Epithelial cell of esophagus (primary cell): ENCODE measurements around the gene KIF6.

Source experiments
- DNase-seq: peaks from one replicate; pipeline ENCODE4 v3.0.0; 2010; ENCODE audit warnings: low read depth
- H3K4me3 ChIP-seq: 2 replicates; pipeline ENCODE4 v1.5.1; 2011; ENCODE audit warnings: mild to moderate bottlenecking, low read length, control low read depth
- CTCF ChIP-seq: IDR thresholded peaks from 2 replicates; pipeline ENCODE4 v1.5.1; 2011; ENCODE audit warnings: low read depth, mild to moderate bottlenecking, low read length, control low read depth, inconsistent platforms; ENCODE audit not compliant: insufficient read depth; ENCODE audit errors: missing control alignments

KIF6 gene

GRCh38 chr6:39421383-39422225 is 303.6 kb downstream of the KIF6 start:
- peak; percentile 19 for DNase-seq
- no peak for TF ChIP-seq CTCF
- no peak overlapping the region for H3K4me3 ChIP-seq

GRCh38 chr6:39420300-39421265 is 304.6 kb downstream of the KIF6 start:
- no peak overlapping the region for H3K4me3 ChIP-seq
- DNase-seq = no peak
- TF ChIP-seq CTCF = no peak

- no peak for DNase-seq
- TF ChIP-seq CTCF = no peak
- H3K4me3 ChIP-seq = no peak overlapping the region
Observed at GRCh38 chr6:39419607-39420006, 305.6 kb downstream of the KIF6 start.

- TF ChIP-seq CTCF = no peak
- no peak for DNase-seq
- H3K4me3 ChIP-seq = no peak overlapping the region
Observed at GRCh38 chr6:39417440-39417839, 307.8 kb downstream of the KIF6 start.

- TF ChIP-seq CTCF = no peak
- peak; percentile 85 for DNase-seq
- no peak overlapping the region for H3K4me3 ChIP-seq
Observed at GRCh38 chr6:39416728-39417127, 308.5 kb downstream of the KIF6 start.

GRCh38 chr6:39416026-39416425 is 309.2 kb downstream of the KIF6 start:
- H3K4me3 ChIP-seq = no peak overlapping the region
- no peak for DNase-seq
- no peak for TF ChIP-seq CTCF
